ENCODE results near the gene TUBA4A. TPM values are rescaled to one million over a fixed set of nuclear protein-coding genes. Genes with fewer than 3 reads are reported as not detected.

Gene TUBA4A
- total and polyA plus RNA-seq, 9 of the 15 experiments (the other 6 are each of a cell fraction or from before 2014, with no cell fraction given), result 25.1 to 174 (median 42.4) TPM

DNA sequence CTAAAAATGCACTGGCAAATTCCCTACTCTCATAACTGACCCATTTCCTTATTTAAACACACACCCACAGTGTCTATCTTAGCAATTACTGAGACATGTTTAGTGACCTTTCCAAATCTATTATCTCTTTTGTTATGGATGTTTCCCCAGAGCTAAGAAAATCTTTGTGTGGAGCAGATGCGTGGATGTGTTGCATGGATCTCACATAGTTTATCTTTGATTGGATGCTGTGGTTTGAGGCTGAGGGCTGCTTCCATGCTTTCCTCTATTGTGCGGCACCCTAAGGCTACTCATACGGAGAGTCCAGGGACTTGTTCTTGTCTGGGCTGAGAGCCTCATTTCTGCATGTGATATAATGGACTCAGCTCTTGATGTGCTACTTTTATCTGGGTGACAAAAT is 19.4 kb downstream of the TUBA4A start:
- no peak for FAIRE-seq
- Histone ChIP-seq H3K9me3 (replicated peaks; ENCODE audit: control insufficient read depth, insufficient read depth, low read depth, low read length) (no peaks in the 10 kb centered on the region), H2AFZ (ENCODE audit: low read depth, low read length) (no peak overlapping the region), H3K79me2 (ENCODE audit: control insufficient read depth, insufficient read depth, low read length) (peaks cover 26% of the 10 kb centered on the region), H4K20me1 (replicated peaks; ENCODE audit: control insufficient read depth, insufficient read depth, low read length) (no peaks in the 10 kb centered on the region), H3K4me2 (ENCODE audit: insufficient read depth, low read length) (no peak overlapping the region), H3K9ac (ENCODE audit: insufficient read depth in 1 of 2, low read depth in 2 of 2, low read length in 2 of 2) (no peak overlapping the region), H3K9me1 (ENCODE audit: control insufficient read depth, insufficient read depth, low read length) (no peaks in the 10 kb centered on the region), H3K27me3 (ENCODE audit: control insufficient read depth in 2 of 2, insufficient read depth in 2 of 2, low read length in 2 of 2) (no peaks in the 10 kb centered on the region), H3K4me1 (replicated peaks in 1 of 2; ENCODE audit: control insufficient read depth in 2 of 2, insufficient read depth in 2 of 2, low read length in 2 of 2) (peaks cover 5 to 10% of the 10 kb centered on the region in 2 experiments; a peak in 4 of 5 replicates), H3K36me3 (ENCODE audit: control insufficient read depth, insufficient read depth, low read length) (peaks cover 65% of the 10 kb centered on the region), H3K4me3 (no peak overlapping the region), H3K27ac (ENCODE audit: extremely low read depth, low read depth, low read length) (no peak overlapping the region)
- TF ChIP-seq, protein P1, sequence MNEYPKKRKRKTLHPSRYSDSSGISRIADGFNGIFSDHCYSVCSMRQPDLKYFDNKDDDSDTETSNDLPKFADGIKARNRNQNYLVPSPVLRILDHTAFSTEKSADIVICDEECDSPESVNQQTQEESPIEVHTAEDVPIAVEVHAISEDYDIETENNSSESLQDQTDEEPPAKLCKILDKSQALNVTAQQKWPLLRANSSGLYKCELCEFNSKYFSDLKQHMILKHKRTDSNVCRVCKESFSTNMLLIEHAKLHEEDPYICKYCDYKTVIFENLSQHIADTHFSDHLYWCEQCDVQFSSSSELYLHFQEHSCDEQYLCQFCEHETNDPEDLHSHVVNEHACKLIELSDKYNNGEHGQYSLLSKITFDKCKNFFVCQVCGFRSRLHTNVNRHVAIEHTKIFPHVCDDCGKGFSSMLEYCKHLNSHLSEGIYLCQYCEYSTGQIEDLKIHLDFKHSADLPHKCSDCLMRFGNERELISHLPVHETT (CRISPR knock-in tag; conservative IDR thresholded peaks at IDR 0.05 in 1 of 2, IDR thresholded peaks at IDR 0.05 in 1 of 2), result no peak
- TF ChIP-seq ZNF354B (CRISPR knock-in tag; IDR thresholded peaks at IDR 0.05) (no peak), ZFPM2 (CRISPR knock-in tag; IDR thresholded peaks at IDR 0.05) (no peak), ZNF146 (CRISPR knock-in tag; IDR thresholded peaks at IDR 0.05; ENCODE audit: unreplicated experiment) (no peak), SIX5 (IDR thresholded peaks at IDR 0.05; ENCODE audit: borderline replicate concordance in 1 of 2, insufficient read depth in 1 of 2, low read depth in 1 of 2, low read length in 2 of 2) (no peak), GTF2E2 (tag; IDR thresholded peaks at IDR 0.05) (no peak), SMARCC2 (IDR thresholded peaks at IDR 0.05; ENCODE audit: low read depth) (no peak), DMBX1 (CRISPR knock-in tag; IDR thresholded peaks at IDR 0.05; ENCODE audit: borderline replicate concordance) (no peak), SNIP1 (IDR thresholded peaks at IDR 0.05; ENCODE audit: low read depth) (no peak), SMARCA5 (IDR thresholded peaks at IDR 0.05) (no peak), SREBF2 (CRISPR knock-in tag; IDR thresholded peaks at IDR 0.05) (no peak)
- TF ChIP-seq, protein P2, sequence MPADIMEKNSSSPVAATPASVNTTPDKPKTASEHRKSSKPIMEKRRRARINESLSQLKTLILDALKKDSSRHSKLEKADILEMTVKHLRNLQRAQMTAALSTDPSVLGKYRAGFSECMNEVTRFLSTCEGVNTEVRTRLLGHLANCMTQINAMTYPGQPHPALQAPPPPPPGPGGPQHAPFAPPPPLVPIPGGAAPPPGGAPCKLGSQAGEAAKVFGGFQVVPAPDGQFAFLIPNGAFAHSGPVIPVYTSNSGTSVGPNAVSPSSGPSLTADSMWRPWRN (IDR thresholded peaks at IDR 0.05; ENCODE audit: low read depth), result no peak
- TF ChIP-seq, protein P3, sequence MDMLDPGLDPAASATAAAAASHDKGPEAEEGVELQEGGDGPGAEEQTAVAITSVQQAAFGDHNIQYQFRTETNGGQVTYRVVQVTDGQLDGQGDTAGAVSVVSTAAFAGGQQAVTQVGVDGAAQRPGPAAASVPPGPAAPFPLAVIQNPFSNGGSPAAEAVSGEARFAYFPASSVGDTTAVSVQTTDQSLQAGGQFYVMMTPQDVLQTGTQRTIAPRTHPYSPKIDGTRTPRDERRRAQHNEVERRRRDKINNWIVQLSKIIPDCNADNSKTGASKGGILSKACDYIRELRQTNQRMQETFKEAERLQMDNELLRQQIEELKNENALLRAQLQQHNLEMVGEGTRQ (CRISPR knock-in tag; IDR thresholded peaks at IDR 0.05), result no peak
- TF ChIP-seq, protein P4, sequence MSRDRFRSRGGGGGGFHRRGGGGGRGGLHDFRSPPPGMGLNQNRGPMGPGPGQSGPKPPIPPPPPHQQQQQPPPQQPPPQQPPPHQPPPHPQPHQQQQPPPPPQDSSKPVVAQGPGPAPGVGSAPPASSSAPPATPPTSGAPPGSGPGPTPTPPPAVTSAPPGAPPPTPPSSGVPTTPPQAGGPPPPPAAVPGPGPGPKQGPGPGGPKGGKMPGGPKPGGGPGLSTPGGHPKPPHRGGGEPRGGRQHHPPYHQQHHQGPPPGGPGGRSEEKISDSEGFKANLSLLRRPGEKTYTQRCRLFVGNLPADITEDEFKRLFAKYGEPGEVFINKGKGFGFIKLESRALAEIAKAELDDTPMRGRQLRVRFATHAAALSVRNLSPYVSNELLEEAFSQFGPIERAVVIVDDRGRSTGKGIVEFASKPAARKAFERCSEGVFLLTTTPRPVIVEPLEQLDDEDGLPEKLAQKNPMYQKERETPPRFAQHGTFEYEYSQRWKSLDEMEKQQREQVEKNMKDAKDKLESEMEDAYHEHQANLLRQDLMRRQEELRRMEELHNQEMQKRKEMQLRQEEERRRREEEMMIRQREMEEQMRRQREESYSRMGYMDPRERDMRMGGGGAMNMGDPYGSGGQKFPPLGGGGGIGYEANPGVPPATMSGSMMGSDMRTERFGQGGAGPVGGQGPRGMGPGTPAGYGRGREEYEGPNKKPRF (IDR thresholded peaks at IDR 0.05; ENCODE audit: low read depth, low read length), result no peak
- no TSS peak for BruUV-seq (replicated peaks)
- WGBS (ENCODE audit: insufficient coverage, low coverage, missing lambda C conversion rate), result 85% methylated on average over 3 of the region's 3 CpGs
- intact Hi-C loops (cut with micrococcal nuclease) (no loop called here), in situ Hi-C loops (cut with MboI) (no loop called here)
- ChIA-PET POLR2A (interaction anchor here (0.9 kb wide), 1 partner anchor 10 kb away, joined by 3 read pairs; no protein-coding TSS in a partner anchor), CTCF (ENCODE audit: low intra/inter-chr PET ratio) (no interaction called here)
- ATAC-seq, result no peak
- DNase-seq (ENCODE audit: extremely low read depth in 1 of 4, low spot score in 3 of 4), result no peak
